IMR-90 (cell line): ENCODE results near the gene ERBB4. TPM values are rescaled to one million over a fixed set of nuclear protein-coding genes. Genes with fewer than 3 reads are reported as not detected.

Experiments
- ATAC-seq: fragments of 200-7000 bp; cut with Tn5 transposase; 2 replicates; pipeline ENCODE4 v1.9.1; 2020; ENCODE audit warnings: low read depth, mild to moderate bottlenecking, moderate library complexity
- BruUV-seq: library from RNA; stranded (reverse); fragments of 400-500 nt; replicated peaks from 2 replicates; lab custom pipeline; 2021; lab: Mats Ljungman, UMichigan
- CTCF ChIA-PET: fragments of 300-600 bp; formaldehyde crosslinking; extraction: SDS; loops from one replicate; lab custom pipeline; 2021; ENCODE audit warnings: antibody characterized with exemption; lab: Yijun Ruan, JAX
- POLR2A ChIA-PET: fragments of 300-600 bp; sonication (Branson Sonifier 250); formaldehyde crosslinking; loops from one replicate; lab custom pipeline; 2022; ENCODE audit warnings: antibody characterized with exemption; ENCODE audit not compliant: unreplicated experiment; lab: Charles Lee
- DNase-seq: peaks from one replicate; pipeline ENCODE4 v3.0.0; 2013
- H2AFZ ChIP-seq: replicated peaks from 2 replicates; pipeline ENCODE3; 2013; ENCODE audit warnings: low read length, mild to moderate bottlenecking; ENCODE audit not compliant: poor library complexity
- H2AK5ac ChIP-seq: 2 replicates; pipeline ENCODE4 v1.6.1; 2013; ENCODE audit warnings: low read depth, low read length, inconsistent platforms
- H2AK9ac ChIP-seq: replicated peaks from 2 replicates; pipeline ENCODE3; 2013; ENCODE audit warnings: mild to moderate bottlenecking, low read depth, low read length, moderate library complexity; ENCODE audit not compliant: poor library complexity
- H2BK120ac ChIP-seq: 2 replicates; pipeline ENCODE4 v1.6.1; 2013; ENCODE audit warnings: low read depth, low read length, inconsistent platforms
- H2BK15ac ChIP-seq: 3 replicates; pipeline ENCODE4 v1.6.1; 2013; ENCODE audit warnings: low read depth, low read length, inconsistent platforms
- H2BK20ac ChIP-seq: 2 replicates; pipeline ENCODE4 v1.6.1; 2013; ENCODE audit warnings: low read depth, mild to moderate bottlenecking, inconsistent platforms, low read length, moderate library complexity
- H2BK5ac ChIP-seq: 2 replicates; pipeline ENCODE4 v1.6.1; 2013; ENCODE audit warnings: mild to moderate bottlenecking, low read depth, low read length, inconsistent platforms; ENCODE audit not compliant: poor library complexity, severe bottlenecking
- H3K14ac ChIP-seq: replicated peaks from 2 replicates; pipeline ENCODE4 v1.6.1; 2013; ENCODE audit warnings: low read depth, low read length, inconsistent platforms
- H3K18ac ChIP-seq: 2 replicates; pipeline ENCODE4 v1.6.1; 2013; ENCODE audit warnings: low read depth, low read length, control low read depth
- H3K23ac ChIP-seq: 2 replicates; pipeline ENCODE4 v1.6.1; 2013; ENCODE audit warnings: low read depth, low read length, inconsistent platforms
- H3K27ac ChIP-seq: 2 replicates; pipeline ENCODE4 v1.5.1; 2013; ENCODE audit warnings: mild to moderate bottlenecking, control low read depth, low read length; ENCODE audit not compliant: insufficient read depth
- H3K27me3 ChIP-seq: 2 replicates; pipeline ENCODE4 v1.6.1; 2013; ENCODE audit warnings: low read length; ENCODE audit not compliant: control insufficient read depth, insufficient read depth
- H3K36me3 ChIP-seq: 2 replicates; pipeline ENCODE4 v1.6.1; 2013; ENCODE audit warnings: low read length, mixed read lengths; ENCODE audit not compliant: control insufficient read depth, insufficient read depth
- H3K4ac ChIP-seq: 2 replicates; pipeline ENCODE4 v1.6.1; 2013; ENCODE audit warnings: low read depth, low read length, inconsistent platforms
- H3K4me1 ChIP-seq: 2 replicates; pipeline ENCODE4 v1.6.1; 2013; ENCODE audit warnings: low read length, mixed read lengths; ENCODE audit not compliant: control insufficient read depth, insufficient read depth
- H3K4me2 ChIP-seq: 2 replicates; pipeline ENCODE4 v1.6.1; 2013; ENCODE audit warnings: low read depth, mild to moderate bottlenecking, control low read depth, low read length, moderate library complexity
- H3K4me3 ChIP-seq: 2 replicates; pipeline ENCODE4 v1.5.1; 2013; ENCODE audit warnings: low read depth, mild to moderate bottlenecking, control low read depth, low read length, moderate library complexity; ENCODE audit not compliant: insufficient read depth
- H3K56ac ChIP-seq: 2 replicates; pipeline ENCODE4 v1.6.1; 2013; ENCODE audit warnings: low read length, inconsistent platforms; ENCODE audit not compliant: insufficient read depth; ENCODE audit errors: extremely low read depth
- H3K79me1 ChIP-seq, 2 experiments: 2 replicates each; pipeline ENCODE4 v1.6.1; 2013; ENCODE audit warnings: low read length in 2 of 2, inconsistent platforms in 1 of 2, low read depth in 1 of 2
- H3K9ac ChIP-seq: 2 replicates; pipeline ENCODE4 v1.6.1; 2013; ENCODE audit warnings: low read depth, low read length, control low read depth
- H3K9me1 ChIP-seq: 2 replicates; pipeline ENCODE4 v1.6.1; 2013; ENCODE audit warnings: low read length, inconsistent platforms; ENCODE audit not compliant: insufficient read depth
- H3K9me3 ChIP-seq: 2 replicates; pipeline ENCODE4 v1.6.1; 2013; ENCODE audit warnings: low read length; ENCODE audit not compliant: control insufficient read depth, insufficient read depth
- H4K20me1 ChIP-seq: 2 replicates; pipeline ENCODE4 v1.6.1; 2013; ENCODE audit warnings: low read length, inconsistent platforms; ENCODE audit not compliant: insufficient read depth
- H4K5ac ChIP-seq: 2 replicates; pipeline ENCODE4 v1.6.1; 2013; ENCODE audit warnings: mild to moderate bottlenecking, low read depth, low read length, control low read depth
- H4K8ac ChIP-seq, 2 experiments: 2 replicates each; pipeline ENCODE4 v1.6.1; 2013; ENCODE audit warnings: low read depth in 2 of 2, low read length in 2 of 2, control low read depth in 1 of 2, inconsistent platforms in 1 of 2
- H4K91ac ChIP-seq: 2 replicates; pipeline ENCODE4 v1.6.1; 2013; ENCODE audit warnings: low read depth, low read length, inconsistent platforms; ENCODE audit not compliant: insufficient read depth
- CHD1 ChIP-seq: IDR thresholded peaks from 2 replicates; pipeline ENCODE4 v1.6.1; 2012; ENCODE audit warnings: low read depth, low read length, improper control_type of control experiment
- CTCF ChIP-seq: conservative IDR thresholded peaks from 2 replicates; pipeline ENCODE4 v1.5.1; 2012; ENCODE audit warnings: mild to moderate bottlenecking, low read depth, low read length, improper control_type of control experiment
- MAZ ChIP-seq: IDR thresholded peaks from 2 replicates; pipeline ENCODE4 v1.6.1; 2012; ENCODE audit warnings: low read depth, mild to moderate bottlenecking, low read length, improper control_type of control experiment, moderate library complexity, borderline replicate concordance
- MXI1 ChIP-seq: IDR thresholded peaks from 2 replicates; pipeline ENCODE4 v1.6.1; 2012; ENCODE audit warnings: low read depth, mild to moderate bottlenecking, low read length, moderate library complexity, borderline replicate concordance
- POLR2A ChIP-seq: IDR thresholded peaks from 2 replicates; pipeline ENCODE4 v1.6.1; 2012; ENCODE audit warnings: mild to moderate bottlenecking, low read depth, low read length
- RCOR1 ChIP-seq: IDR thresholded peaks from 2 replicates; pipeline ENCODE4 v1.6.1; 2012; ENCODE audit warnings: mild to moderate bottlenecking, low read length, improper control_type of control experiment; ENCODE audit not compliant: insufficient replicate concordance
- WGBS, 2 experiments: methylation state at CpG; one replicate each; pipeline versions ENCODE4 v1.1.5 to v1.1.7; 2013; ENCODE audit warnings: missing lambda C conversion rate in 2 of 2; ENCODE audit not compliant: insufficient read length in 1 of 2; ENCODE audit errors: extremely low coverage in 2 of 2; 5-methylcytosine and 5-hydroxymethylcytosine counted together
- dilution Hi-C: fragments of 300-500 bp; cut with HindIII; formaldehyde crosslinking; loops from one replicate; pipeline ENCODE4 v1.14.3; 2018; ENCODE audit warnings: low sequenced_read_pairs; ENCODE audit not compliant: unreplicated experiment
- in situ Hi-C: fragments of 300-500 bp; cut with MboI; formaldehyde crosslinking; loops from 3 replicates; pipeline ENCODE4 v1.14.3; 2019; ENCODE audit warnings: low sequenced_read_pairs, inconsistent platforms, mixed read lengths
- intact Hi-C: fragments of 100-400 bp; cut with micrococcal nuclease; formaldehyde crosslinking; loops from 2 replicates; pipeline ENCODE4 v1.10.0; 2022
- polyA plus RNA-seq, 3 experiments: library from polyadenylated mRNA; depleted of rRNA; stranded (reverse); fragments of >200 nt; gene quantifications; 2 replicates each; pipeline ENCODE4 v1.2.3, GENCODE V29; 2012; ENCODE audit warnings: low replicate concordance in 1 of 3
- total RNA-seq: library from RNA; depleted of rRNA; stranded (reverse); fragments of >200 nt; gene quantifications from 2 replicates; pipeline ENCODE4 v1.2.3, GENCODE V29; 2012
- TF ChIP-seq, protein P1 (sequence below): fragments of 150-350 bp; IDR thresholded peaks from 2 replicates; pipeline ENCODE4 v1.6.1; 2017; ENCODE audit warnings: mild to moderate bottlenecking, antibody characterized with exemption, low read length, low read depth
- TF ChIP-seq, protein P2 (sequence below): fragments of 150-350 bp; IDR thresholded peaks from 2 replicates; pipeline ENCODE4 v1.6.1; 2016; ENCODE audit warnings: low read depth, mild to moderate bottlenecking, low read length, moderate library complexity, borderline replicate concordance

ERBB4 gene
- total and polyA plus RNA-seq, 2 of the 4 experiments (the other 2 are of a cell fraction) = not detected

GRCh38 chr2:212197776-212198175, 340.8 kb downstream of the ERBB4 start:
- no peak overlapping the region for H3K9ac ChIP-seq
- no CpG with 5 or more reads among the region's 1 CpG for WGBS, 2 experiments
- no peak overlapping the region for H2BK15ac ChIP-seq
- H2AK9ac ChIP-seq = no peak overlapping the region
- H2BK20ac ChIP-seq = no peak overlapping the region
- H3K4me1 ChIP-seq = no peaks in the 10 kb centered on the region
- POLR2A ChIA-PET = no interaction called here
- no peak overlapping the region for H2BK120ac ChIP-seq
- no peak overlapping the region for H4K91ac ChIP-seq
- no peaks in the 10 kb centered on the region for H4K20me1 ChIP-seq
- no TSS peak for BruUV-seq
- no peak overlapping the region for H3K18ac ChIP-seq
- CTCF ChIA-PET = no interaction called here
- H2BK5ac ChIP-seq = no peak overlapping the region
- no peaks in the 10 kb centered on the region for H3K36me3 ChIP-seq
- H3K27ac ChIP-seq = no peak overlapping the region
- TF ChIP-seq POLR2A = no peak
- TF ChIP-seq, protein P1, sequence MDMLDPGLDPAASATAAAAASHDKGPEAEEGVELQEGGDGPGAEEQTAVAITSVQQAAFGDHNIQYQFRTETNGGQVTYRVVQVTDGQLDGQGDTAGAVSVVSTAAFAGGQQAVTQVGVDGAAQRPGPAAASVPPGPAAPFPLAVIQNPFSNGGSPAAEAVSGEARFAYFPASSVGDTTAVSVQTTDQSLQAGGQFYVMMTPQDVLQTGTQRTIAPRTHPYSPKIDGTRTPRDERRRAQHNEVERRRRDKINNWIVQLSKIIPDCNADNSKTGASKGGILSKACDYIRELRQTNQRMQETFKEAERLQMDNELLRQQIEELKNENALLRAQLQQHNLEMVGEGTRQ = no peak
- TF ChIP-seq RCOR1 = no peak
- TF ChIP-seq MAZ = no peak
- TF ChIP-seq MXI1 = no peak
- TF ChIP-seq CHD1 = no peak
- no peak for TF ChIP-seq CTCF
- TF ChIP-seq, protein P2, sequence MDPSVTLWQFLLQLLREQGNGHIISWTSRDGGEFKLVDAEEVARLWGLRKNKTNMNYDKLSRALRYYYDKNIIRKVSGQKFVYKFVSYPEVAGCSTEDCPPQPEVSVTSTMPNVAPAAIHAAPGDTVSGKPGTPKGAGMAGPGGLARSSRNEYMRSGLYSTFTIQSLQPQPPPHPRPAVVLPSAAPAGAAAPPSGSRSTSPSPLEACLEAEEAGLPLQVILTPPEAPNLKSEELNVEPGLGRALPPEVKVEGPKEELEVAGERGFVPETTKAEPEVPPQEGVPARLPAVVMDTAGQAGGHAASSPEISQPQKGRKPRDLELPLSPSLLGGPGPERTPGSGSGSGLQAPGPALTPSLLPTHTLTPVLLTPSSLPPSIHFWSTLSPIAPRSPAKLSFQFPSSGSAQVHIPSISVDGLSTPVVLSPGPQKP = no peak
- H3K27me3 ChIP-seq = no peaks in the 10 kb centered on the region
- no peaks in the 10 kb centered on the region for H3K9me1 ChIP-seq
- no peaks in the 10 kb centered on the region for H3K79me1 ChIP-seq
- no peaks in the 10 kb centered on the region for H3K9me3 ChIP-seq
- no peak overlapping the region for H3K4me3 ChIP-seq
- dilution Hi-C loops (no loop called here), intact Hi-C loops (no loop called here), in situ Hi-C loops (no loop called here)
- no peak overlapping the region for H3K4ac ChIP-seq
- H4K8ac ChIP-seq = no peak overlapping the region
- no peak for ATAC-seq
- H3K56ac ChIP-seq = no peak overlapping the region
- no peak overlapping the region for H3K23ac ChIP-seq
- H2AK5ac ChIP-seq = no peak overlapping the region
- H2AFZ ChIP-seq = no peak overlapping the region
- no peak overlapping the region for H4K5ac ChIP-seq
- H3K14ac ChIP-seq = no peak overlapping the region
- no peak overlapping the region for H3K4me2 ChIP-seq
- DNase-seq = no peak
